Chondrocyte (in vitro differentiated cells): Measurements from ENCODE around the gene PTPRN2. TPM values are rescaled to one million over a fixed set of nuclear protein-coding genes. Genes with fewer than 3 reads are reported as not detected.

ENCODE experiments used
- DNase-seq: peaks from one replicate; pipeline ENCODE4 v3.0.0; 2021; ENCODE audit warnings: mixed read lengths, low spot score
- H3K27ac Mint-ChIP-seq: one replicate; pipeline ENCODE4 v1.8.0; 2021; ENCODE audit warnings: mild to moderate bottlenecking, moderate library complexity, mixed read lengths; ENCODE audit not compliant: unreplicated experiment
- H3K27me3 Mint-ChIP-seq: 2 replicates; pipeline ENCODE4 v1.8.0; 2021; ENCODE audit warnings: low read depth, mixed read lengths
- H3K36me3 Mint-ChIP-seq: 2 replicates; pipeline ENCODE4 v1.8.0; 2021; ENCODE audit warnings: low read depth, mixed read lengths
- H3K4me1 Mint-ChIP-seq: 2 replicates; pipeline ENCODE4 v1.8.0; 2021; ENCODE audit warnings: low read depth, mild to moderate bottlenecking, mixed read lengths
- H3K4me3 Mint-ChIP-seq: one replicate; pipeline ENCODE4 v1.8.0; 2021; ENCODE audit warnings: mild to moderate bottlenecking, moderate library complexity, mixed read lengths; ENCODE audit not compliant: unreplicated experiment
- H3K9me3 Mint-ChIP-seq: 2 replicates; pipeline ENCODE4 v1.8.0; 2021; ENCODE audit warnings: low read depth, mixed read lengths
- CTCF ChIP-seq: fragments of 200-600 bp; sonication (generic); IDR thresholded peaks from 2 replicates; pipeline ENCODE4 v1.5.0; 2021; ENCODE audit warnings: antibody characterized with exemption, mild to moderate bottlenecking, moderate library complexity
- total RNA-seq: library from RNA; stranded (reverse); gene quantifications from 3 replicates; pipeline ENCODE4 v1.2.1, GENCODE V29; 2021

PTPRN2 gene
- total RNA-seq, 1 donor from 2014 or later: 0.30 TPM

DNA sequence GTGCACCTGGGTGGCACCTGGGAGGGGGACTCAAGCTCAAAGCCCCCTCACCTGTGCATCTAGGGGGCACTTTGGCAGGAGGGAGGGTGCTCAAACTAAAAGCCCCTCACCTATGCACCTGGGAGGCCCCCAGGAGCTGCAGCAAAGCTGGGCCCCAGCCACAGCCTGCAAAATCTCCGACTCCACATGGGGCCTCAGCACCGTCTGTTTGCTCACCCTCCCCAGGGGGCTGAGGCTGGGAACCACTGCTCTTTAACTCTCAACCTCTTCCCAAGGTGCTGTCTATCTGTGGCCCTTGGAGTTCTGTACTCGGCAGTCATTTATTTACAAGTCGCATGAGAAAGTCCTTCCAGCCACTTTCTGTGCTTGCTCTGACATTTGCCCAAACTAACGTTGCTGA is 792.4 kb downstream of the PTPRN2 start:
- peak; percentile 49 for DNase-seq
- Mint-ChIP-seq H3K27ac (no peak overlapping the region), H3K36me3 (no peaks in the 10 kb centered on the region), H3K4me3 (no peak overlapping the region), H3K9me3 (no peaks in the 10 kb centered on the region), H3K27me3 (peaks cover 8% of the 10 kb centered on the region), H3K4me1 (no peaks in the 10 kb centered on the region)
- TF ChIP-seq CTCF: no peak

DNA sequence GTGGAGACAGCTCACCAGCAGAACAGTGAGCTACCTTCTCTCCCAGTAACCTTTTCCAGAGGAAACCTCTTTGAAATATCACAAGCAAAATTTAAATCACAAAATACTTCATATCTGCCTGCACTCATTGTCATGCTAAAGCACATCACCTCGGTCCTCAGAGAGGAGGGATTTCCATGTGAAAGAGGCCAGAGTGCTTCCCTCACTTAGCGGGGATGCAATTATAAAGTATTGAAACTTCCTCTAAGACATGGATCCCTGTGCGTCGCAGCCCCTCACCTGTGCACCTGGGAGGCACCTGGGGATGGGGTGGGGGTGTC is 792.9 kb downstream of the PTPRN2 start:
- no peak for TF ChIP-seq CTCF
- Mint-ChIP-seq H3K4me3 (no peak overlapping the region), H3K27me3 (peaks cover 8% of the 10 kb centered on the region), H3K27ac (no peak overlapping the region), H3K4me1 (no peaks in the 10 kb centered on the region), H3K36me3 (no peaks in the 10 kb centered on the region), H3K9me3 (no peaks in the 10 kb centered on the region)
- no peak for DNase-seq

GRCh38 chr7:157793973-157794745 is 793.5 kb downstream of the PTPRN2 start:
- Mint-ChIP-seq H3K4me3 (no peak overlapping the region), H3K9me3 (no peaks in the 10 kb centered on the region), H3K27ac (no peak overlapping the region), H3K36me3 (no peaks in the 10 kb centered on the region), H3K4me1 (no peaks in the 10 kb centered on the region), H3K27me3 (peaks cover 8% of the 10 kb centered on the region)
- DNase-seq: peak; percentile 86
- TF ChIP-seq CTCF: no peak

GRCh38 chr7:157793087-157793353 is 794.6 kb downstream of the PTPRN2 start:
- Mint-ChIP-seq H3K27ac (no peak overlapping the region), H3K4me3 (no peak overlapping the region), H3K9me3 (no peaks in the 10 kb centered on the region), H3K4me1 (no peaks in the 10 kb centered on the region), H3K36me3 (no peaks in the 10 kb centered on the region), H3K27me3 (peaks cover 8% of the 10 kb centered on the region)
- DNase-seq: no peak
- no peak for TF ChIP-seq CTCF

- Mint-ChIP-seq H3K4me3 (no peak overlapping the region), H3K9me3 (no peaks in the 10 kb centered on the region), H3K36me3 (no peaks in the 10 kb centered on the region), H3K4me1 (no peaks in the 10 kb centered on the region), H3K27me3 (peaks cover 8% of the 10 kb centered on the region), H3K27ac (no peak overlapping the region)
- DNase-seq: peak; percentile 86
- no peak for TF ChIP-seq CTCF
These were observed 795.2 kb downstream of the PTPRN2 start for GRCh38 chr7:157792241-157793086.
